OCI-LY1 (cell line): ENCODE data around the gene PRKG1.

Experiments
- H2AFZ ChIP-seq: fragments of 200-600 bp; sonication (generic), shearing (Covaris generic); 2 replicates; pipeline ENCODE4 v1.6.0; 2014; ENCODE audit warnings: antibody characterized with exemption, mild to moderate bottlenecking, low read length
- H3F3A ChIP-seq: fragments of 200-600 bp; sonication (generic), shearing (Covaris generic); 2 replicates; pipeline ENCODE4 v1.6.0; 2014; ENCODE audit warnings: mild to moderate bottlenecking, antibody characterized with exemption, low read length, moderate library complexity; ENCODE audit not compliant: insufficient read depth
- H3K27ac ChIP-seq: fragments of 200-600 bp; sonication (generic); 2 replicates; pipeline ENCODE4 v1.5.1; 2014; ENCODE audit warnings: low read length, mixed run types, mild to moderate bottlenecking, low read depth; ENCODE audit not compliant: poor library complexity, severe bottlenecking
- H3K27me3 ChIP-seq: fragments of 200-600 bp; sonication (generic); 2 replicates; pipeline ENCODE4 v1.6.0; 2014; ENCODE audit warnings: antibody characterized with exemption, mild to moderate bottlenecking, low read length, moderate library complexity; ENCODE audit not compliant: insufficient read depth
- H3K36me3 ChIP-seq: fragments of 200-600 bp; sonication (generic); 2 replicates; pipeline ENCODE4 v1.6.1; 2014; ENCODE audit warnings: mild to moderate bottlenecking, antibody characterized with exemption, low read length, moderate library complexity, mixed read lengths; ENCODE audit not compliant: insufficient read depth
- H3K4me1 ChIP-seq: fragments of 200-600 bp; sonication (generic); 2 replicates; pipeline ENCODE4 v1.5.1; 2014; ENCODE audit warnings: mild to moderate bottlenecking, low read length, moderate library complexity; ENCODE audit not compliant: insufficient read depth, severe bottlenecking
- H3K4me2 ChIP-seq: fragments of 200-600 bp; sonication (generic), shearing (Covaris generic); 2 replicates; pipeline ENCODE4 v1.6.1; 2014; ENCODE audit warnings: low read length
- H3K4me3 ChIP-seq: fragments of 200-600 bp; sonication (generic); 2 replicates; pipeline ENCODE4 v1.5.1; 2014; ENCODE audit warnings: low read length, low read depth, mild to moderate bottlenecking, mixed read lengths; ENCODE audit not compliant: poor library complexity, severe bottlenecking
- H3K79me2 ChIP-seq: fragments of 200-600 bp; shearing (Covaris generic); 2 replicates; pipeline ENCODE4 v1.6.1; 2016; ENCODE audit warnings: mixed run types, low read length, mixed read lengths; ENCODE audit not compliant: insufficient read depth
- H3K9ac ChIP-seq: fragments of 200-600 bp; sonication (generic), shearing (Covaris generic); 2 replicates; pipeline ENCODE4 v1.6.1; 2014; ENCODE audit warnings: mild to moderate bottlenecking, low read length, mixed read lengths
- H3K9me2 ChIP-seq: fragments of 200-600 bp; sonication (generic), shearing (Covaris generic); 2 replicates; pipeline ENCODE4 v1.6.1; 2014; ENCODE audit warnings: low read depth, mild to moderate bottlenecking, low read length, mixed read lengths
- H3K9me3 ChIP-seq: fragments of 200-600 bp; shearing (Covaris generic); 2 replicates; pipeline ENCODE4 v1.6.1; 2014; ENCODE audit warnings: low read length, mixed read lengths
- H4K20me1 ChIP-seq: fragments of 200-600 bp; sonication (generic), shearing (Covaris generic); 2 replicates; pipeline ENCODE4 v1.6.0; 2016; ENCODE audit warnings: mild to moderate bottlenecking, low read length; ENCODE audit not compliant: insufficient read depth
- EZH2 ChIP-seq: fragments of 200-600 bp; sonication (generic), shearing (Covaris generic); IDR thresholded peaks from 2 replicates; pipeline ENCODE4 v1.8.0; 2017; ENCODE audit warnings: borderline replicate concordance, mixed run types, mild to moderate bottlenecking, antibody characterized with exemption, low read length, moderate library complexity, mixed read lengths
- TF ChIP-seq, protein P1 (sequence below): fragments of 200-600 bp; sonication (generic), shearing (Covaris generic); IDR thresholded peaks from 2 replicates; pipeline ENCODE4 v1.5.1; 2017; ENCODE audit warnings: mild to moderate bottlenecking, antibody characterized with exemption, low read length, moderate library complexity, mixed read lengths

PRKG1 gene

DNA sequence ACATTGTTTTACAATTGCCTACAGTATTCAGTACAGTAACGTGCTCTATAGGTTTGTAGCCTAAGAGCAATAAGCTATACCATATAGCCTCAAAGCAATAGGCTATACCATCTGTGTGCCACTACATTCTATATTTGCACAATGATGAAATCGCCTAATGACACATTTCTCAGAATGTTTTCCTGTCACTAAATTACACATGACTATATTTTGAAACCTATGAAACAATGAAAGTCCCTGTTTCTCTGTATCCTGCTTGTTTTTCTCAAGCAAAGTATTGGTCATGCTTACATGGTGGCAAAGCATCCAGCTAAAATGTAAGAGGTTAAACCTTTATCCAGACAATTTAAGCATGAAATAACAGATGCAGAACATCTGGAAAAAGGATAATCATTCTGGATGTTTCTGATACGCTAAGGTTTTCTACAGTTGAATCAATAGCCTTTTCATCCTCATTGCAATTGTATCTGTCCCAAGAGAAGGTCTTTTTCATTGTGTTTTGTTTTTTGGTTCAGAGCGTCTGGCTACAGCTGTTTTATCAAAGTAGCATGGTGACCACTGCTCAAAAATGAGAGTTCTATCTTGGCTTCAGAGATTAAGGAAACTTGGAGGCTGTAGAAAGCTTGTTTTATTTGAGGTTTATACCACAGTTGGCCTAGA lies 543.4 kb downstream of the PRKG1 start:
- Histone ChIP-seq H3K27me3 (no peaks in the 10 kb centered on the region), H3F3A (no peaks in the 10 kb centered on the region), H3K27ac (no peak overlapping the region), H3K79me2 (no peaks in the 10 kb centered on the region), H3K4me2 (no peak overlapping the region), H3K9me3 (no peaks in the 10 kb centered on the region), H3K9me2 (no peaks in the 10 kb centered on the region), H4K20me1 (no peaks in the 10 kb centered on the region), H3K4me1 (no peaks in the 10 kb centered on the region), H3K4me3 (no peak overlapping the region), H2AFZ (no peak overlapping the region), H3K36me3 (no peaks in the 10 kb centered on the region), H3K9ac (no peak overlapping the region)
- no peak for TF ChIP-seq EZH2
- TF ChIP-seq, protein P1, sequence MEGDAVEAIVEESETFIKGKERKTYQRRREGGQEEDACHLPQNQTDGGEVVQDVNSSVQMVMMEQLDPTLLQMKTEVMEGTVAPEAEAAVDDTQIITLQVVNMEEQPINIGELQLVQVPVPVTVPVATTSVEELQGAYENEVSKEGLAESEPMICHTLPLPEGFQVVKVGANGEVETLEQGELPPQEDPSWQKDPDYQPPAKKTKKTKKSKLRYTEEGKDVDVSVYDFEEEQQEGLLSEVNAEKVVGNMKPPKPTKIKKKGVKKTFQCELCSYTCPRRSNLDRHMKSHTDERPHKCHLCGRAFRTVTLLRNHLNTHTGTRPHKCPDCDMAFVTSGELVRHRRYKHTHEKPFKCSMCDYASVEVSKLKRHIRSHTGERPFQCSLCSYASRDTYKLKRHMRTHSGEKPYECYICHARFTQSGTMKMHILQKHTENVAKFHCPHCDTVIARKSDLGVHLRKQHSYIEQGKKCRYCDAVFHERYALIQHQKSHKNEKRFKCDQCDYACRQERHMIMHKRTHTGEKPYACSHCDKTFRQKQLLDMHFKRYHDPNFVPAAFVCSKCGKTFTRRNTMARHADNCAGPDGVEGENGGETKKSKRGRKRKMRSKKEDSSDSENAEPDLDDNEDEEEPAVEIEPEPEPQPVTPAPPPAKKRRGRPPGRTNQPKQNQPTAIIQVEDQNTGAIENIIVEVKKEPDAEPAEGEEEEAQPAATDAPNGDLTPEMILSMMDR = no peak

DNA sequence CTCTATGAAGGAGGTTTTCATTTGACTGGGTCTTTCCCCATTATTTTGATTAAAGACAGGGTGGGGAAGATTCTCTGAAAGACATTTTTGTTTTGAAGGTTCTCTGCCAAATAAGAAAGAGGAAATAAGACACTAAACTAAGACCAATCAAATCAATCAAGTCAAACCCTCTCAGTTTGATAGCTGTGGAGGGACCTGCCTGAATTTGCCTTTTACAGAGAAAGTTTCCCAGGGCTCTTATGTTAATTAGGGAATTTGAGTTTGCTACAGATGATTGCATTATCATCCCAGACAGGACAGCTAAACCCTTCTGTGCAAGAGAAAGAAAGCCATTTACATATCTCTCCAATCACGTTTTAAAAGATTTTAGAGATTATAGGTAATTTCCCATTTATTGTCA lies 545.1 kb downstream of the PRKG1 start:
- no peak overlapping the region for H2AFZ ChIP-seq
- H3K4me2 ChIP-seq = no peak overlapping the region
- H4K20me1 ChIP-seq = no peaks in the 10 kb centered on the region
- H3F3A ChIP-seq = no peaks in the 10 kb centered on the region
- no peaks in the 10 kb centered on the region for H3K9me2 ChIP-seq
- no peaks in the 10 kb centered on the region for H3K79me2 ChIP-seq
- TF ChIP-seq, protein P1 = no peak
- TF ChIP-seq EZH2 = no peak
- H3K36me3 ChIP-seq = no peaks in the 10 kb centered on the region
- H3K4me3 ChIP-seq = no peak overlapping the region
- H3K9me3 ChIP-seq = no peaks in the 10 kb centered on the region
- H3K27me3 ChIP-seq = no peaks in the 10 kb centered on the region
- no peak overlapping the region for H3K9ac ChIP-seq
- no peak overlapping the region for H3K27ac ChIP-seq
- no peaks in the 10 kb centered on the region for H3K4me1 ChIP-seq

DNA sequence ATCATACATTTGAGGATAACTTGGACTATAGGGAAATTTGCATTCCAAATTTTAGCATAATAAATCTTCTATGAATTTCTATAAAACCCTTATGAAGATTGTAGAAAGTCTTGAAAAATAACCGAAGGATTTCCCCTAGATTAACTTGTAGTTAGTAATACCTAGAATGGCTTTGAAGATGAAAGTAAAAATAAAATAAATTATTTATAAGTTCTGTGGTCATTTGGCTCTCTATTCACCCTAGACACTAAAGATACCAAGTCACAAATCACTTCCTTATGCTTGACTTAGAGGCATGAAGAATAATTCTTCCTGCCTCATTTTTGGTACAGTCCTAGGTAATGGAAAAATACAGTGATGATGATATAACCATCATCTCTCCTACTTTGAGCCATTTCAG lies 545.8 kb downstream of the PRKG1 start:
- Histone ChIP-seq H3K36me3 (no peaks in the 10 kb centered on the region), H3K27ac (no peak overlapping the region), H3K4me3 (no peak overlapping the region), H3K9me2 (no peaks in the 10 kb centered on the region), H3K9me3 (no peaks in the 10 kb centered on the region), H3K4me1 (no peaks in the 10 kb centered on the region), H2AFZ (no peak overlapping the region), H3K27me3 (no peaks in the 10 kb centered on the region), H3K79me2 (no peaks in the 10 kb centered on the region), H3K4me2 (no peak overlapping the region), H3K9ac (no peak overlapping the region), H4K20me1 (no peaks in the 10 kb centered on the region), H3F3A (no peaks in the 10 kb centered on the region)
- TF ChIP-seq, protein P1 = no peak
- TF ChIP-seq EZH2 = no peak
